GM12873 (cell line): Measurements from ENCODE around the gene MMP26.

ENCODE experiments used
- CTCF ChIP-seq: IDR thresholded peaks from 2 replicates; pipeline ENCODE4 v1.5.1; 2012; ENCODE audit warnings: low read depth, mild to moderate bottlenecking, moderate library complexity, low read length, control low read depth; ENCODE audit not compliant: insufficient read depth; ENCODE audit errors: missing control alignments

Gene MMP26

GRCh38 chr11:4672470-4672869 is 32.1 kb upstream of the MMP26 start:
- TF ChIP-seq CTCF, result no peak

- TF ChIP-seq CTCF, result no peak
Measured at GRCh38 chr11:4673781-4674180, 30.8 kb upstream of the MMP26 start.

GRCh38 chr11:4677948-4678347 is 26.6 kb upstream of the MMP26 start:
- no peak for TF ChIP-seq CTCF

DNA sequence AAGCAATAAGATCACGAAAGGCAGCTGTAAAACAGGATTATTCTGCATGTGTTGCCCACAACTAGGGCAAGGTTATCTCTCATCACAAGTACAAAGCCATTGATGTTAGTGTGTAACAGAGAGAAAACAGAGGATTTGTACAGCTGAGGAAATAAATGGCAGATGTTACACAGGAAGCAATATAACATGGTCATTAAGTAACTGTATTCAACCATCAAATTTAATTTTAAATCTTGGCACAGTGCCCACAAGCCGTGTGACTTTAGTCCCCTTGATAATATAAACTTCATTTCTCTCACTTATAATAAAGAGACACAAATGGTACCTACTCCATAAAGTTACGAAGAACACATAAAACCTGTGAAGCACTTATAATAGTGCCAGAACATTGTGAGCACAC is 24.2 kb upstream of the MMP26 start:
- TF ChIP-seq CTCF, result no peak

DNA sequence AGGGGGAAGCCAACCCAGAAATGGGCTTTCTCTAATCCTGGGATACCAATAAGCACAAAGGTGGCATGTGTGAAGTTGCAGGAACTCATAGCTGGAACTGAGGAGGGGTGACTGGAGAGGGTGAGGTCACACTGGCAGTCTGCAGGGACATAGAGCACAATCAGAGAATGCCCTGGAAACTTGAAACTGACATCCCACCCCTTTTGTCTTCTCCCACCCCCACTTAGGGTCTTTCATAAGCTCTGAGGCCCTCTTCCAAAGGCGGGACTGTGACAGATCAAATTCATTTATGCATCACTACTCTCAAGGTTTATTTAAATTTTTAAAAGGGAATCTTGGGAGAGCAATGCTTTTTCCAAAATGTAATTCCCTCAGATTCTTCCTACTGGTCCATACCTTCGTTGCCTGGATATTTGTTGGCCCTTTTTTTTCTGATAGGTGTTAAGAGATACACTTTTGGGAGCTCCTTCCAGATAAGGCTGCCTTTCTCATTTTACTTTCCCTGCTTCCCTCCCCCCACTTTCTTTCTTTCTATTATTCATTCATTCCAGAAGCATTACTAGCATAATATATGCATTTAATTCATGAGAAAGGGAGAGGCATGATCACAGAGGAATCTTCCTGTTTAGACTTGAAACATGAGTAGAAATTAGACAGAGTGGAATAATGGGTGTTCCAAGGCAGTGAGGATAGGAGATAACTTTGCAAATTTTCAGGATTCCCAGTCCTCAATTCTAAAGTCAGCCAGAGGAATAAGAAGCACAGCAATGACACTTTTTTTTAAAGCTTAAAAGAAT is 21.8 kb upstream of the MMP26 start:
- no peak for TF ChIP-seq CTCF

DNA sequence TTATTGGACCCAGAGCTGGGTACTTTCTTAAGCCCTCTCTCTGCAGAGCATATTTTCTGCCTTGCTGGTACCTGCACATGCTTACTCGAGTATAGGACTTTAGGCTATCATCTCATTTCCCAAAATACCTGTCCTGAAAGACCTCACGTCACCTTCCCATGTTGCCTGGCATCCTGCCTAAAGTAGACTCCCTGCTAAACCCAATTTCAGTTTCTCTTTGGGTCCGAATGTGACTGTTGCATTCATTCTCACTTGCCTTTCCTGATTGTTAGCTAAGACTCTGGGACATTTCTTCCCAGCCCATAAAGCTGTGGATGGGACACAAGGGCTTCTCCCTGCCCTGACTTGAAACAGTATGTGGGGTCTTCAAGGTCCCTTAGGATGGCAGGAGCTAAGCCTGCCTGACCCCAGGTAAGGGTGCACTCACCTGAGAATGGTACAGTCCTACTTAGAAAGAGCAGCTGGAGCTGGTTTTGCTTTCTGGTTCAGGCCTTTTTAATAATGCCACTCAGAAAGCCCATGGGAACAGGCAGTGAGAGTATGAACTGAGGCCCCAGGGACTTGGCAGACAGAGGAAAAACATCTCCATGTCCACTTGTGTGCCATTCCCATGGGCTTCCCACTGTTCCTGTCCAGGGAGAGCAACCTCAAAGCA is 19.8 kb upstream of the MMP26 start:
- TF ChIP-seq CTCF, result no peak

- TF ChIP-seq CTCF, result no peak
Measured at GRCh38 chr11:4695442-4695841, 9.1 kb upstream of the MMP26 start.
